K562 (cell line): ENCODE data around the gene DTNBP1. TPM values are rescaled to one million over a fixed set of nuclear protein-coding genes. Genes with fewer than 3 reads are reported as not detected.

Experiments
- BCL6 ChIP-seq: fragments of 250-450 bp; sonication (Bioruptor Pico); IDR thresholded peaks from 2 replicates; pipeline ENCODE4 v1.4.0; 2020
- BRF1 ChIP-seq: IDR thresholded peaks from 3 replicates; pipeline ENCODE4 v1.6.1; 2011; ENCODE audit warnings: borderline replicate concordance, mild to moderate bottlenecking; ENCODE audit not compliant: insufficient read length; ENCODE audit errors: extremely low read depth
- EHMT2 ChIP-seq: fragments of 450-650 bp; IDR thresholded peaks from 2 replicates; pipeline ENCODE4 v1.6.1; 2018; ENCODE audit warnings: antibody characterized with exemption
- HLTF ChIP-seq: fragments of 450-650 bp; IDR thresholded peaks from 2 replicates; pipeline ENCODE4 v1.6.1; 2016
- HNRNPH1 ChIP-seq: fragments of 200-400 bp; formaldehyde crosslinking; optimal IDR thresholded peaks from 2 replicates; pipeline ENCODE3; 2017; ENCODE audit warnings: low read depth, mild to moderate bottlenecking, low read length, moderate library complexity
- KLF1 ChIP-seq: fragments of 450-650 bp; IDR thresholded peaks from 2 replicates; pipeline ENCODE4 v1.6.1; 2016; ENCODE audit warnings: missing genetic modification characterization, missing compliant biosample characterization
- KLF13 ChIP-seq: fragments of 450-650 bp; IDR thresholded peaks from 2 replicates; pipeline ENCODE4 v1.6.1; 2016; ENCODE audit warnings: missing genetic modification characterization, low read depth, mild to moderate bottlenecking, missing compliant biosample characterization, moderate library complexity, borderline replicate concordance
- MED1 ChIP-seq: sonication (generic); formaldehyde crosslinking; IDR thresholded peaks from 2 replicates; pipeline ENCODE4 v1.8.1; 2023; ENCODE audit warnings: missing genetic modification reagents, borderline replicate concordance
- NONO ChIP-seq, 2 experiments: fragments of 200-400 bp in 1 of 2; fragments of 450-650 bp in 1 of 2; formaldehyde crosslinking in 1 of 2; IDR thresholded peaks; 2 replicates each; pipeline ENCODE4 v1.6.1; 2017; ENCODE audit warnings: low read depth in 2 of 2, mild to moderate bottlenecking in 2 of 2, moderate library complexity in 2 of 2, low read length in 1 of 2
- NUFIP1 ChIP-seq: fragments of 450-650 bp; IDR thresholded peaks from 2 replicates; pipeline ENCODE4 v1.6.1; 2018; ENCODE audit not compliant: partially characterized antibody
- POLR2B ChIP-seq: fragments of 450-650 bp; IDR thresholded peaks from 2 replicates; pipeline ENCODE4 v1.6.1; 2018; ENCODE audit warnings: low read depth; ENCODE audit not compliant: partially characterized antibody
- POLR2G ChIP-seq: fragments of 200-400 bp; formaldehyde crosslinking; IDR thresholded peaks from 2 replicates; pipeline ENCODE4 v1.6.1; 2017; ENCODE audit warnings: low read depth, mild to moderate bottlenecking, antibody characterized with exemption, low read length, moderate library complexity
- SP2 ChIP-seq: IDR thresholded peaks from 2 replicates; pipeline ENCODE4 v1.6.1; 2011; ENCODE audit warnings: mild to moderate bottlenecking, low read depth, low read length, moderate library complexity; ENCODE audit not compliant: poor library complexity, severe bottlenecking; ENCODE audit errors: extremely low read depth
- TAF9B ChIP-seq: fragments of 450-650 bp; IDR thresholded peaks from 2 replicates; pipeline ENCODE4 v1.6.1; 2018; ENCODE audit warnings: mild to moderate bottlenecking; ENCODE audit not compliant: partially characterized antibody
- ZNF507 ChIP-seq: conservative IDR thresholded peaks from 2 replicates; pipeline ENCODE4 v1.6.1; 2017; ENCODE audit warnings: missing genetic modification characterization, missing compliant biosample characterization
- ZNF699 ChIP-seq: fragments of 250-450 bp; sonication (Bioruptor Pico); IDR thresholded peaks from 2 replicates; pipeline ENCODE4 v1.8.0; 2021; ENCODE audit warnings: mild to moderate bottlenecking, moderate library complexity; ENCODE audit not compliant: insufficient replicate concordance
- polyA plus RNA-seq, 8 experiments: library from polyadenylated mRNA; depleted of rRNA in 4 of 8; stranded (reverse) in 5 of 8; unstranded in 3 of 8; fragments of >200 nt; fragmentation: Nextera tagmentation in 2 of 8; fragmentation: Illumina TruSeq in 1 of 8; extraction: Ambion mirVana in 2 of 8; extraction: Trizol in 1 of 8; gene quantifications; 2 replicates each; pipeline versions ENCODE4 v1.2.1 to v1.2.3, GENCODE V29; 2011 to 2014; ENCODE audit warnings: inconsistent platforms in 1 of 8, missing spikeins in 1 of 8
- total RNA-seq, 7 experiments: library from RNA; depleted of rRNA in 6 of 7; stranded (reverse); fragments of >200 nt in 6 of 7; fragmentation: Illumina TruSeq in 2 of 7; extraction: Trizol in 2 of 7; gene quantifications; 2 replicates each; pipeline versions ENCODE4 v1.2.1 to v1.2.3, GENCODE V29; 2011 to 2021; ENCODE audit warnings: low replicate concordance in 1 of 7
- TF ChIP-seq, protein P1 (sequence below): fragments of 450-650 bp; IDR thresholded peaks from 2 replicates; pipeline ENCODE4 v1.6.1; 2017; ENCODE audit warnings: antibody characterized with exemption, mild to moderate bottlenecking
- TF ChIP-seq, protein P2 (sequence below): sonication (generic); IDR thresholded peaks from 2 replicates; pipeline ENCODE4 v1.6.1; 2016
- TF ChIP-seq, protein P3 (sequence below): sonication (generic); formaldehyde crosslinking; IDR thresholded peaks from 2 replicates; pipeline ENCODE4 v1.8.0; 2022; ENCODE audit warnings: mild to moderate bottlenecking, missing genetic modification reagents
- TF ChIP-seq, protein P4 (sequence below), 2 experiments: fragments of 250-450 bp in 1 of 2; fragments of 450-650 bp in 1 of 2; sonication (Bioruptor Pico) in 1 of 2; IDR thresholded peaks; 2 replicates each; pipeline versions ENCODE4 v1.6.1 to v1.8.0; 2016 to 2021; ENCODE audit warnings: mild to moderate bottlenecking in 2 of 2, moderate library complexity in 2 of 2, missing compliant biosample characterization in 1 of 2, missing genetic modification characterization in 1 of 2

The DTNBP1 gene
- total and polyA plus RNA-seq, 9 of the 15 experiments (the other 6 are each of a cell fraction or from before 2014, with no cell fraction given) = 16.7 to 54.5 (median 21.4) TPM

DNA sequence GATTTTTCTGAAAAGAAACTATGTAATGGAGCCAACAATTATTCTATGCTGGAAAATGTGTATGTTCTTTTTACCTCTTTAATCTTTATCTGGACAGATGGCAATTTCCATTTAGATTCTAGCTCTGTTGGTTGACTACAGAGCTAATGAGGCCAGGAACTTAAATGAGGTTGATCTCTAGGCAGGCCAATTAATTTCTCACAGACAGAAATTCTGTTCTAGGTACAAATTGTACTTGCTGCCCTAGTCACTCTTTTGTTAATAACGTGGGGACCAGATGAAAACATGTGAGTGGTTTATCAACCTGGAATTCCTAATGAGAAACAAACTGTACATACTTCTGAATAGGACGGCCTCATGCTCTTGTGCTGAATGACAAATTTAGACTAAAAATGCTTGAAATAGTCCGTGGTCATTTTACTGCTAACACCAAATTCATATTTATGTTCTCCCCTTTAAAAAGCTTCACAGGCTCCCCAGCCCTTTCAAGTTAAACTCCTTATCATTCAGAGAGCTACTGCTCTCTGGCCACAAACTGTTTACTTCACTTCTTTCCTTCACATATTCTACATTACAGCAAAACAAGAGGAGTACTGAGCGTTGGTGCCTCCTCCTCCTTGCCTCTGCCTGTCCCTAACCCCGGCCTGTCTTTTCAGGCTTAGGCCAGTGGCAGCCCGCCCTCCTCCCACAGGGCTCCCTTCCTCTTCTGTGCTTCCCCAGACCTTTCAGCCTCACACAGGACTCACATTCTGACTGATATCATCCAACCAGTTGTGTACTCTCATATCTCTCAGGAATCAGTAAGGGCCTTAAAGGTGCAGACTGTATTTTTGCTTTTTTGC is 41.4 kb downstream of the DTNBP1 start (continued):
- TF ChIP-seq, protein P1, sequence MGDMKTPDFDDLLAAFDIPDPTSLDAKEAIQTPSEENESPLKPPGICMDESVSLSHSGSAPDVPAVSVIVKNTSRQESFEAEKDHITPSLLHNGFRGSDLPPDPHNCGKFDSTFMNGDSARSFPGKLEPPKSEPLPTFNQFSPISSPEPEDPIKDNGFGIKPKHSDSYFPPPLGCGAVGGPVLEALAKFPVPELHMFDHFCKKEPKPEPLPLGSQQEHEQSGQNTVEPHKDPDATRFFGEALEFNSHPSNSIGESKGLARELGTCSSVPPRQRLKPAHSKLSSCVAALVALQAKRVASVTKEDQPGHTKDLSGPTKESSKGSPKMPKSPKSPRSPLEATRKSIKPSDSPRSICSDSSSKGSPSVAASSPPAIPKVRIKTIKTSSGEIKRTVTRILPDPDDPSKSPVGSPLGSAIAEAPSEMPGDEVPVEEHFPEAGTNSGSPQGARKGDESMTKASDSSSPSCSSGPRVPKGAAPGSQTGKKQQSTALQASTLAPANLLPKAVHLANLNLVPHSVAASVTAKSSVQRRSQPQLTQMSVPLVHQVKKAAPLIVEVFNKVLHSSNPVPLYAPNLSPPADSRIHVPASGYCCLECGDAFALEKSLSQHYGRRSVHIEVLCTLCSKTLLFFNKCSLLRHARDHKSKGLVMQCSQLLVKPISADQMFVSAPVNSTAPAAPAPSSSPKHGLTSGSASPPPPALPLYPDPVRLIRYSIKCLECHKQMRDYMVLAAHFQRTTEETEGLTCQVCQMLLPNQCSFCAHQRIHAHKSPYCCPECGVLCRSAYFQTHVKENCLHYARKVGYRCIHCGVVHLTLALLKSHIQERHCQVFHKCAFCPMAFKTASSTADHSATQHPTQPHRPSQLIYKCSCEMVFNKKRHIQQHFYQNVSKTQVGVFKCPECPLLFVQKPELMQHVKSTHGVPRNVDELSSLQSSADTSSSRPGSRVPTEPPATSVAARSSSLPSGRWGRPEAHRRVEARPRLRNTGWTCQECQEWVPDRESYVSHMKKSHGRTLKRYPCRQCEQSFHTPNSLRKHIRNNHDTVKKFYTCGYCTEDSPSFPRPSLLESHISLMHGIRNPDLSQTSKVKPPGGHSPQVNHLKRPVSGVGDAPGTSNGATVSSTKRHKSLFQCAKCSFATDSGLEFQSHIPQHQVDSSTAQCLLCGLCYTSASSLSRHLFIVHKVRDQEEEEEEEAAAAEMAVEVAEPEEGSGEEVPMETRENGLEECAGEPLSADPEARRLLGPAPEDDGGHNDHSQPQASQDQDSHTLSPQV = peak; percentile 78
- TF ChIP-seq KLF1 (tag) = no peak
- peak; percentile 35 for TF ChIP-seq TAF9B
- TF ChIP-seq MED1 (CRISPR knock-in tag) = no peak
- TF ChIP-seq, protein P2, sequence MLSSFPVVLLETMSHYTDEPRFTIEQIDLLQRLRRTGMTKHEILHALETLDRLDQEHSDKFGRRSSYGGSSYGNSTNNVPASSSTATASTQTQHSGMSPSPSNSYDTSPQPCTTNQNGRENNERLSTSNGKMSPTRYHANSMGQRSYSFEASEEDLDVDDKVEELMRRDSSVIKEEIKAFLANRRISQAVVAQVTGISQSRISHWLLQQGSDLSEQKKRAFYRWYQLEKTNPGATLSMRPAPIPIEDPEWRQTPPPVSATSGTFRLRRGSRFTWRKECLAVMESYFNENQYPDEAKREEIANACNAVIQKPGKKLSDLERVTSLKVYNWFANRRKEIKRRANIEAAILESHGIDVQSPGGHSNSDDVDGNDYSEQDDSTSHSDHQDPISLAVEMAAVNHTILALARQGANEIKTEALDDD = peak; percentile 92
- TF ChIP-seq ZNF507 (tag) = no peak
- no peak for TF ChIP-seq BCL6 (CRISPR knock-in tag)
- peak; percentile 59 for TF ChIP-seq POLR2B
- TF ChIP-seq NONO (IDR thresholded peaks at IDR 0.05; ENCODE audit: low read depth in 2 of 2, low read length in 1 of 2) = 0 out of 4 replicates have a peak, but pooled peaks of 1 of the 2 experiments have one; percentile 37
- TF ChIP-seq, protein P3, sequence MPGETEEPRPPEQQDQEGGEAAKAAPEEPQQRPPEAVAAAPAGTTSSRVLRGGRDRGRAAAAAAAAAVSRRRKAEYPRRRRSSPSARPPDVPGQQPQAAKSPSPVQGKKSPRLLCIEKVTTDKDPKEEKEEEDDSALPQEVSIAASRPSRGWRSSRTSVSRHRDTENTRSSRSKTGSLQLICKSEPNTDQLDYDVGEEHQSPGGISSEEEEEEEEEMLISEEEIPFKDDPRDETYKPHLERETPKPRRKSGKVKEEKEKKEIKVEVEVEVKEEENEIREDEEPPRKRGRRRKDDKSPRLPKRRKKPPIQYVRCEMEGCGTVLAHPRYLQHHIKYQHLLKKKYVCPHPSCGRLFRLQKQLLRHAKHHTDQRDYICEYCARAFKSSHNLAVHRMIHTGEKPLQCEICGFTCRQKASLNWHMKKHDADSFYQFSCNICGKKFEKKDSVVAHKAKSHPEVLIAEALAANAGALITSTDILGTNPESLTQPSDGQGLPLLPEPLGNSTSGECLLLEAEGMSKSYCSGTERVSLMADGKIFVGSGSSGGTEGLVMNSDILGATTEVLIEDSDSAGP (CRISPR knock-in tag) = peak; percentile 91
- TF ChIP-seq POLR2G = peak; percentile 55; the same call in 1 of the 2 replicates
- peak; percentile 50; the same call in 1 of the 2 replicates for TF ChIP-seq EHMT2
- TF ChIP-seq ZNF699 (CRISPR knock-in tag) = no peak
- TF ChIP-seq KLF13 (tag) = no peak
- TF ChIP-seq SP2 = no peak
- 0 out of 2 replicates have a peak, but pooled peaks have one; percentile 60 for TF ChIP-seq HLTF
- no peak for TF ChIP-seq BRF1
- TF ChIP-seq NUFIP1 = no peak
- TF ChIP-seq, protein P4, sequence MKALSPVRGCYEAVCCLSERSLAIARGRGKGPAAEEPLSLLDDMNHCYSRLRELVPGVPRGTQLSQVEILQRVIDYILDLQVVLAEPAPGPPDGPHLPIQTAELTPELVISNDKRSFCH (CRISPR knock-in tag; IDR thresholded peaks at IDR 0.05) = no peak
- TF ChIP-seq, protein P4 (tag; IDR thresholded peaks at IDR 0.05) = peak; percentile 67; the same call in 1 of the 2 replicates
- TF ChIP-seq HNRNPH1 = no peak
